ENCODE measurements around the gene COX17.

DNA sequence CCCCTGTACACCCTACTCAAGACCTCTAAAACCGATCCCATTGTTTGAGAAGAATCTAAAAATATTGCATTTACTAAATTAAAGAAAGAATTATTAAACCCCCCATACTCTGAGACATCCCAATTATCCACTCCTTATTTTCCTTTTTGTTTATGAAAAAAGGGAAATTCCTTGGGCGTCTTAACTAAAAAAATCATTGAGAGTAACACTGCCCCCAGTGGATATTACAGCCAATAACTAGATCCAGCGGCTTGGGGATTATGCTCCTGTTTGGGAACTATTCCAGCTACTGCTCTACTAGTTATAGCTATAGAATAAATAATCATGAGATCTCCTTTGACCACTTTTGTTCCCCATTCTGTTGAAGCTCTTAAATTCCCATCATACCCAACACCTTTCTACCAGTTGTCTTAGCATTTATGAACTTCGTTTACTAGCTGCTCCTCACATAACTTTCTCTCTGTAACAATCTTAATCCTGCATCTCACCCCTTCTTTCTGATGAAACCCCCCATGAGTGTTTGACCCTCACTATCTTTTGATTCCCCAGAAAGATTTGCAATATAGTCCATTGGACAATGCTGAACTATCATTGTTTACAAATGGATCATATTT, 12.9 kb upstream of the COX17 start:
- TF ChIP-seq, protein P1, sequence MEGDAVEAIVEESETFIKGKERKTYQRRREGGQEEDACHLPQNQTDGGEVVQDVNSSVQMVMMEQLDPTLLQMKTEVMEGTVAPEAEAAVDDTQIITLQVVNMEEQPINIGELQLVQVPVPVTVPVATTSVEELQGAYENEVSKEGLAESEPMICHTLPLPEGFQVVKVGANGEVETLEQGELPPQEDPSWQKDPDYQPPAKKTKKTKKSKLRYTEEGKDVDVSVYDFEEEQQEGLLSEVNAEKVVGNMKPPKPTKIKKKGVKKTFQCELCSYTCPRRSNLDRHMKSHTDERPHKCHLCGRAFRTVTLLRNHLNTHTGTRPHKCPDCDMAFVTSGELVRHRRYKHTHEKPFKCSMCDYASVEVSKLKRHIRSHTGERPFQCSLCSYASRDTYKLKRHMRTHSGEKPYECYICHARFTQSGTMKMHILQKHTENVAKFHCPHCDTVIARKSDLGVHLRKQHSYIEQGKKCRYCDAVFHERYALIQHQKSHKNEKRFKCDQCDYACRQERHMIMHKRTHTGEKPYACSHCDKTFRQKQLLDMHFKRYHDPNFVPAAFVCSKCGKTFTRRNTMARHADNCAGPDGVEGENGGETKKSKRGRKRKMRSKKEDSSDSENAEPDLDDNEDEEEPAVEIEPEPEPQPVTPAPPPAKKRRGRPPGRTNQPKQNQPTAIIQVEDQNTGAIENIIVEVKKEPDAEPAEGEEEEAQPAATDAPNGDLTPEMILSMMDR (IDR thresholded peaks at IDR 0.05; ENCODE audit: extremely low read depth in 1 of 2, insufficient read depth in 1 of 2, low read depth in 1 of 2, low read length in 2 of 2) = peak; percentile 38 to 45
- TF ChIP-seq, protein P2, sequence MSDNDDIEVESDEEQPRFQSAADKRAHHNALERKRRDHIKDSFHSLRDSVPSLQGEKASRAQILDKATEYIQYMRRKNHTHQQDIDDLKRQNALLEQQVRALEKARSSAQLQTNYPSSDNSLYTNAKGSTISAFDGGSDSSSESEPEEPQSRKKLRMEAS (IDR thresholded peaks at IDR 0.05; ENCODE audit: insufficient read depth, insufficient read length) = no peak
- TF ChIP-seq EZH2 (IDR thresholded peaks at IDR 0.05; ENCODE audit: borderline replicate concordance, low read depth, low read length, severe bottlenecking) = no peak
- no peak for TF ChIP-seq MYC (IDR thresholded peaks at IDR 0.05; ENCODE audit: low read depth, low read length)
- no peak for TF ChIP-seq POLR2AphosphoS5 (IDR thresholded peaks at IDR 0.05; ENCODE audit: insufficient read depth, low read depth, low read length)
- TF ChIP-seq POLR2A (IDR thresholded peaks at IDR 0.05; ENCODE audit: low read depth, low read length) = no peak
- TF ChIP-seq FOS (IDR thresholded peaks at IDR 0.05; ENCODE audit: borderline replicate concordance, insufficient read depth, low read length) = no peak
